Heart right ventricle (tissue), 16 donors: ENCODE data around the gene LATS1. TPM values are rescaled to one million over a fixed set of nuclear protein-coding genes. Genes with fewer than 3 reads are reported as not detected.
"Not testable (repeated sequence)": the region's sequence is repeated elsewhere in the genome, so short reads cannot be mapped to it uniquely, and the experiment has no call there.

Experiments
- ATAC-seq, 8 donors: fragments of 200-7000 bp; cut with Tn5 transposase; one replicate each; pipeline ENCODE4 v1.9.1; 2020; ENCODE audit warnings: mild to moderate bottlenecking in 8 of 8, moderate library complexity in 8 of 8, moderate number of reproducible peaks in 1 of 8
- DNase-seq, 2 donors: peaks; one replicate each; pipeline ENCODE4 v3.0.0-alpha.2; 2020
- H3K27ac ChIP-seq, 10 donors: fragments of 200-600 bp; sonication (generic) in 2 of 10; one replicate each; pipeline versions ENCODE4 v1.5.0 to v1.8.0; 2020 to 2022; ENCODE audit warnings: mild to moderate bottlenecking in 3 of 10
- H3K27me3 ChIP-seq, 7 donors: fragments of 200-600 bp; one replicate each; pipeline ENCODE4 v1.8.0; 2021 to 2022; ENCODE audit warnings: mild to moderate bottlenecking in 2 of 7
- H3K36me3 ChIP-seq, 9 donors: fragments of 200-600 bp; sonication (generic) in 1 of 9; one replicate each; pipeline versions ENCODE4 v1.5.0 to v1.8.0; 2020 to 2022; ENCODE audit warnings: mild to moderate bottlenecking in 2 of 9
- H3K4me1 ChIP-seq, 9 donors: fragments of 200-600 bp; sonication (generic) in 1 of 9; one replicate each; pipeline versions ENCODE4 v1.5.0 to v1.8.0; 2020 to 2022; ENCODE audit warnings: mild to moderate bottlenecking in 4 of 9
- H3K4me3 ChIP-seq, 10 donors: fragments of 200-600 bp; sonication (generic) in 2 of 10; one replicate each; pipeline versions ENCODE4 v1.5.0 to v1.8.0; 2020 to 2022; ENCODE audit warnings: mild to moderate bottlenecking in 7 of 10, moderate library complexity in 2 of 10
- H3K9me3 ChIP-seq, 11 donors: fragments of 200-600 bp in 10 of 11; sonication (generic) in 2 of 11; one replicate each; pipeline versions ENCODE4 v1.5.0 to v1.8.0; 2013 to 2022; ENCODE audit warnings: mild to moderate bottlenecking in 2 of 11, control low read depth in 1 of 11, moderate library complexity in 1 of 11
- CTCF ChIP-seq, 9 donors: fragments of 200-600 bp; sonication (generic) in 2 of 9; IDR thresholded peaks; one replicate each; pipeline versions ENCODE4 v1.5.0 to v1.8.0; 2021 to 2022; ENCODE audit warnings: antibody characterized with exemption in 9 of 9, mild to moderate bottlenecking in 5 of 9, moderate library complexity in 1 of 9
- WGBS, 2 donors: extraction: QIAGEN DNeasy Blood & Tissue Kit; methylation state at CpG; one replicate each; pipeline ENCODE4 v1.1.7; 2013; ENCODE audit warnings: inconsistent platforms in 1 of 2; 5-methylcytosine and 5-hydroxymethylcytosine counted together
- intact Hi-C, 10 donors: fragments of 100-400 bp; cut with DNase I; formaldehyde crosslinking; loops; one replicate each; pipeline versions ENCODE4 v1.11.1 to v1.14.2; 2022
- polyA plus RNA-seq, 2 donors: library from polyadenylated mRNA; stranded (reverse); fragments of 200-250 nt; gene quantifications; one replicate each; pipeline ENCODE4 v1.2.3, GENCODE V29; 2013
- total RNA-seq, 10 donors: library from RNA; stranded (reverse); fragmentation: NEBNext Ultra II Directional in 3 of 10; extraction: Animal tissue kit (Norgen Biotek cat#: 25700) in 3 of 10; gene quantifications; one replicate each; pipeline versions ENCODE4 v1.2.1 to v1.2.4, GENCODE V29; 2021 to 2023
- donor health status: Arrhythmogenic right ventricular cardiomyopathy.
- donor health status: ischemic (EF 13 %, LVEDD 7.1; RV severe dilation, severe dysfunction).
- donor health status: healthy with polysubstance abuse.
- donor health status: DM: no; HTN: yes; CAD: no.
- donor health status: DM: no; HTN: no; CAD: no.
- donor health status: ischemic (EF 25% LVEDD 6.9; RV normal size, moderate dysfunction).
- donor health status: ischemic (EF 25% LVEDD 5.7; RV mildly dilated, moderate dysfunction).
- donor health status: healthy.
- donor health status: DM: yes; HTN: yes; CAD: no.
- donor health status: Ischemic cardiomyopathy.
- donor health status: ischemic (EF 35%, LVEDD 5.7; RV mildly dilated, moderate dysfunction).
- donor health status: nonischemic (EF 11% LVEDD 7.7; RV severe dilation, severe dysfunction).
- donor health status: DM: yes; HTN: yes; CAD: no.
- donor health status: PGD.
- donor health status: ischemic (EF 29% LVEDD 5.4; RV normal size, mild dysfunction).
- donor health status: nonischemic (EF 23%, LVEDD 6.1; RV moderate dilation, normal function).

The LATS1 gene
- total and polyA plus RNA-seq, 12 donors, result 2.9 to 16.9 (median 12.8) TPM

- ATAC-seq (no peak), DNase-seq (no peak)
- intact Hi-C loops, result no loop called here
- 85 to 92% methylated on average over 4 of the region's 4 CpGs for WGBS, 2 donors
- Histone ChIP-seq H3K36me3 (peaks cover 0 to 12% (median 0%) of the 10 kb centered on the region in 9 donors), H3K9me3 (no peaks in the 10 kb centered on the region), H3K4me1 (peaks cover 0 to 72% (median 42%) of the 10 kb centered on the region in 9 donors), H3K27me3 (no peaks in the 10 kb centered on the region), H3K4me3 (no peak overlapping the region), H3K27ac (peak overlapping the region in 1 of 10 donors; percentile 66)
- no peak for TF ChIP-seq CTCF (IDR thresholded peaks at IDR 0.05)
Measured at GRCh38 chr6:149752600-149753373, 34.9 kb upstream of the LATS1 start.

GRCh38 chr6:149751920-149752319, 34.0 kb upstream of the LATS1 start:
- intact Hi-C loops, ATAC-seq, H3K4me3 ChIP-seq, DNase-seq, H3K36me3 ChIP-seq, H3K27me3 ChIP-seq, H3K9me3 ChIP-seq: not testable (repeated sequence)
- WGBS, 2 donors, result 98 to 100% methylated on average over 5 of the region's 5 CpGs
- H3K4me1 ChIP-seq, result peaks cover 0 to 65% (median 43%) of the 10 kb centered on the region in 9 donors
- H3K27ac ChIP-seq, result peak overlapping the region in 1 of 10 donors; percentile 66

GRCh38 chr6:149751239-149751638, 33.3 kb upstream of the LATS1 start:
- intact Hi-C loops, result no loop called here
- peak overlapping the region in 3 of 10 donors; percentile 26 to 96 (median 94) for H3K27ac ChIP-seq

GRCh38 chr6:149750136-149750609, 32.3 kb upstream of the LATS1 start:
- no peaks in the 10 kb centered on the region for H3K27me3 ChIP-seq
- WGBS, 2 donors, result 0 to 1% methylated on average over 22 to 25 of the region's 25 CpGs
- no peaks in the 10 kb centered on the region for H3K9me3 ChIP-seq
- intact Hi-C loops, result no loop called here
- DNase-seq (peak; percentile 26 to 52), ATAC-seq (peak; percentile 2 to 63 (median 26))
- H3K4me3 ChIP-seq, result peak overlapping the region; percentile 72 to 100 (median 97)
- H3K4me1 ChIP-seq, result peaks cover 0 to 63% (median 40%) of the 10 kb centered on the region in 9 donors
- peak overlapping the region; percentile 80 to 96 (median 94) for H3K27ac ChIP-seq
- no peak for TF ChIP-seq CTCF (IDR thresholded peaks at IDR 0.05)
- peaks cover 0 to 3% (median 0%) of the 10 kb centered on the region in 9 donors for H3K36me3 ChIP-seq

More at GRCh38 chr6:149751239-149751638, 33.3 kb upstream of the LATS1 start:
- H3K9me3 ChIP-seq, result no peaks in the 10 kb centered on the region
- H3K4me3 ChIP-seq, result peak overlapping the region in 6 of 10 donors; percentile 87 to 100 (median 98)
- no peak for ATAC-seq
- DNase-seq, result no peak
- TF ChIP-seq CTCF (IDR thresholded peaks at IDR 0.05), result no peak
- 83 to 96% methylated on average over 8 of the region's 8 CpGs for whole genome bisulfite sequencing, 2 donors
- H3K27me3 ChIP-seq, result no peaks in the 10 kb centered on the region
- peaks cover 0 to 63% (median 45%) of the 10 kb centered on the region in 9 donors for H3K4me1 ChIP-seq
- peaks cover 0 to 3% (median 0%) of the 10 kb centered on the region in 9 donors for H3K36me3 ChIP-seq
